ENCODE results near the gene SLC7A8.

GRCh38 chr14:23132970-23133369 lies 50.5 kb downstream of the SLC7A8 start:
- no peak for TF ChIP-seq CTCF (IDR thresholded peaks at IDR 0.05)
- TF ChIP-seq POLR2A (IDR thresholded peaks at IDR 0.05): no peak
